H1 (cell line): Measurements from ENCODE around the gene VSIG10L2.

ENCODE experiments used
- EGR1 ChIP-seq: IDR thresholded peaks from 2 replicates; pipeline ENCODE4 v1.6.1; 2011; ENCODE audit warnings: low read depth, low read length, borderline replicate concordance
- EP300 ChIP-seq, 2 experiments: IDR thresholded peaks; 1 replicate in 1 of 2; 2 replicates in 1 of 2; pipeline ENCODE4 v1.6.1; 2011 to 2012; ENCODE audit warnings: low read depth in 2 of 2, low read length in 2 of 2, mild to moderate bottlenecking in 2 of 2, borderline replicate concordance in 1 of 2, inconsistent platforms in 1 of 2, moderate library complexity in 1 of 2
- POLR2A ChIP-seq, 2 experiments: IDR thresholded peaks; 1 replicate in 1 of 2; 2 replicates in 1 of 2; pipeline ENCODE4 v1.6.1; 2011; ENCODE audit warnings: low read depth in 2 of 2, low read length in 2 of 2, mild to moderate bottlenecking in 2 of 2; ENCODE audit errors: control extremely low read depth in 1 of 2
- RFX5 ChIP-seq: IDR thresholded peaks from 2 replicates; pipeline ENCODE4 v1.6.1; 2011; ENCODE audit warnings: low read depth, low read length, improper control_type of control experiment, borderline replicate concordance
- SUZ12 ChIP-seq: fragments of 200-600 bp; sonication (generic); IDR thresholded peaks from 2 replicates; pipeline ENCODE4 v1.6.1; 2012; ENCODE audit warnings: mild to moderate bottlenecking, inconsistent platforms, low read length, moderate library complexity, mixed read lengths
- ZNF274 ChIP-seq: IDR thresholded peaks from 2 replicates; pipeline ENCODE4 v1.7.0; 2012; ENCODE audit warnings: low read length, borderline replicate concordance; ENCODE audit errors: extremely low read depth

- TF ChIP-seq SUZ12: no peak
- no peak for TF ChIP-seq EGR1
- no peak for TF ChIP-seq ZNF274
- TF ChIP-seq RFX5: no peak
- TF ChIP-seq EP300 (IDR thresholded peaks at IDR 0.05; ENCODE audit: borderline replicate concordance in 1 of 2, low read depth in 2 of 2, low read length in 2 of 2): no peak
- no peak for TF ChIP-seq POLR2A (IDR thresholded peaks at IDR 0.05; ENCODE audit: control extremely low read depth in 1 of 2, low read depth in 2 of 2, low read length in 2 of 2)
These were observed 30.3 kb downstream of the VSIG10L2 start for GRCh38 chr11:125976156-125976555.
